Breast epithelium (tissue), 4 donors: ENCODE results near the gene SETD1A. TPM values are rescaled to one million over a fixed set of nuclear protein-coding genes. Genes with fewer than 3 reads are reported as not detected.
A peak's percentile ranks its signal among the peaks of the same experiment; 100 is the strongest.

ENCODE experiments used
- DNase-seq, 2 donors: peaks; one replicate each; pipeline ENCODE4 v3.0.0-alpha.2; 2019; ENCODE audit warnings: low spot score in 2 of 2
- H3K27ac ChIP-seq, 2 donors: fragments of 200-600 bp; sonication (generic) in 1 of 2; one replicate each; pipeline ENCODE4 v1.5.1; 2016 to 2019; ENCODE audit warnings: mild to moderate bottlenecking in 1 of 2
- H3K27me3 ChIP-seq, 2 donors: fragments of 200-600 bp; sonication (generic) in 1 of 2; one replicate each; pipeline versions ENCODE4 v1.5.1 to v1.6.0; 2017 to 2019; ENCODE audit warnings: control low read depth in 1 of 2, mild to moderate bottlenecking in 1 of 2
- H3K36me3 ChIP-seq: fragments of 200-600 bp; one replicate; pipeline ENCODE4 v1.5.1; 2019
- H3K4me1 ChIP-seq, 2 donors: fragments of 200-600 bp; sonication (generic); one replicate each; pipeline ENCODE4 v1.5.1; 2016 to 2019; ENCODE audit warnings: control low read depth in 1 of 2
- H3K4me3 ChIP-seq, 3 donors: fragments of 200-600 bp; sonication (generic); 1 replicate in 2 of 3; 2 replicates in 1 of 3; pipeline ENCODE4 v1.5.1; 2016 to 2019; ENCODE audit warnings: mild to moderate bottlenecking in 3 of 3, moderate library complexity in 2 of 3
- H3K9me3 ChIP-seq, 2 donors: fragments of 200-600 bp; sonication (generic) in 1 of 2; one replicate each; pipeline ENCODE4 v1.5.1; 2016 to 2019; ENCODE audit warnings: control low read depth in 1 of 2
- POLR2A ChIP-seq: fragments of 450-650 bp; IDR thresholded peaks from one replicate; pipeline ENCODE4 v1.6.1; 2016; ENCODE audit warnings: antibody characterized with exemption, mild to moderate bottlenecking, moderate library complexity
- POLR2AphosphoS5 ChIP-seq, 3 donors: sonication (generic); formaldehyde crosslinking; IDR thresholded peaks; one replicate each; pipeline ENCODE4 v1.6.1; 2017; ENCODE audit warnings: antibody characterized with exemption in 3 of 3
- intact Hi-C: fragments of 100-400 bp; cut with DNase I; formaldehyde crosslinking; loops from one replicate; pipeline ENCODE4 v1.15.1; 2023; ENCODE audit warnings: low total_unique reads
- total RNA-seq, 3 donors: library from RNA; depleted of rRNA; stranded (reverse); fragments of >200 nt; gene quantifications; one replicate each; pipeline ENCODE4 v1.1.0, GENCODE V29; 2016
- TF ChIP-seq, protein P1 (sequence below), 3 donors: fragments of 450-650 bp; IDR thresholded peaks; one replicate each; pipeline ENCODE4 v1.5.1; 2016 to 2017; ENCODE audit warnings: antibody characterized with exemption in 3 of 3, mild to moderate bottlenecking in 3 of 3, moderate library complexity in 3 of 3

SETD1A gene
- total RNA-seq, 3 donors from 2014 or later, result 4.8 to 5.6 (median 5.1) TPM

GRCh38 chr16:30996985-30997724 is 39.6 kb downstream of the SETD1A start:
- TF ChIP-seq POLR2AphosphoS5 (IDR thresholded peaks at IDR 0.05) (no peak), POLR2A (no peak)
- TF ChIP-seq, protein P1, sequence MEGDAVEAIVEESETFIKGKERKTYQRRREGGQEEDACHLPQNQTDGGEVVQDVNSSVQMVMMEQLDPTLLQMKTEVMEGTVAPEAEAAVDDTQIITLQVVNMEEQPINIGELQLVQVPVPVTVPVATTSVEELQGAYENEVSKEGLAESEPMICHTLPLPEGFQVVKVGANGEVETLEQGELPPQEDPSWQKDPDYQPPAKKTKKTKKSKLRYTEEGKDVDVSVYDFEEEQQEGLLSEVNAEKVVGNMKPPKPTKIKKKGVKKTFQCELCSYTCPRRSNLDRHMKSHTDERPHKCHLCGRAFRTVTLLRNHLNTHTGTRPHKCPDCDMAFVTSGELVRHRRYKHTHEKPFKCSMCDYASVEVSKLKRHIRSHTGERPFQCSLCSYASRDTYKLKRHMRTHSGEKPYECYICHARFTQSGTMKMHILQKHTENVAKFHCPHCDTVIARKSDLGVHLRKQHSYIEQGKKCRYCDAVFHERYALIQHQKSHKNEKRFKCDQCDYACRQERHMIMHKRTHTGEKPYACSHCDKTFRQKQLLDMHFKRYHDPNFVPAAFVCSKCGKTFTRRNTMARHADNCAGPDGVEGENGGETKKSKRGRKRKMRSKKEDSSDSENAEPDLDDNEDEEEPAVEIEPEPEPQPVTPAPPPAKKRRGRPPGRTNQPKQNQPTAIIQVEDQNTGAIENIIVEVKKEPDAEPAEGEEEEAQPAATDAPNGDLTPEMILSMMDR (IDR thresholded peaks at IDR 0.05), result no peak
- Histone ChIP-seq H3K27ac (peak overlapping the region; percentile 66 to 91), H3K27me3 (no peaks in the 10 kb centered on the region), H3K9me3 (no peaks in the 10 kb centered on the region), H3K36me3 (no peaks in the 10 kb centered on the region), H3K4me1 (peaks cover 0 to 7% of the 10 kb centered on the region in 2 donors), H3K4me3 (peak overlapping the region; percentile 54 to 77 (median 56))
- intact Hi-C loops, result loop anchor here (10.0 kb wide), 1 partner anchor 448 kb away; the partner anchor contains the start of gene ZNF843
- peak; percentile 73 to 84 for DNase-seq

DNA sequence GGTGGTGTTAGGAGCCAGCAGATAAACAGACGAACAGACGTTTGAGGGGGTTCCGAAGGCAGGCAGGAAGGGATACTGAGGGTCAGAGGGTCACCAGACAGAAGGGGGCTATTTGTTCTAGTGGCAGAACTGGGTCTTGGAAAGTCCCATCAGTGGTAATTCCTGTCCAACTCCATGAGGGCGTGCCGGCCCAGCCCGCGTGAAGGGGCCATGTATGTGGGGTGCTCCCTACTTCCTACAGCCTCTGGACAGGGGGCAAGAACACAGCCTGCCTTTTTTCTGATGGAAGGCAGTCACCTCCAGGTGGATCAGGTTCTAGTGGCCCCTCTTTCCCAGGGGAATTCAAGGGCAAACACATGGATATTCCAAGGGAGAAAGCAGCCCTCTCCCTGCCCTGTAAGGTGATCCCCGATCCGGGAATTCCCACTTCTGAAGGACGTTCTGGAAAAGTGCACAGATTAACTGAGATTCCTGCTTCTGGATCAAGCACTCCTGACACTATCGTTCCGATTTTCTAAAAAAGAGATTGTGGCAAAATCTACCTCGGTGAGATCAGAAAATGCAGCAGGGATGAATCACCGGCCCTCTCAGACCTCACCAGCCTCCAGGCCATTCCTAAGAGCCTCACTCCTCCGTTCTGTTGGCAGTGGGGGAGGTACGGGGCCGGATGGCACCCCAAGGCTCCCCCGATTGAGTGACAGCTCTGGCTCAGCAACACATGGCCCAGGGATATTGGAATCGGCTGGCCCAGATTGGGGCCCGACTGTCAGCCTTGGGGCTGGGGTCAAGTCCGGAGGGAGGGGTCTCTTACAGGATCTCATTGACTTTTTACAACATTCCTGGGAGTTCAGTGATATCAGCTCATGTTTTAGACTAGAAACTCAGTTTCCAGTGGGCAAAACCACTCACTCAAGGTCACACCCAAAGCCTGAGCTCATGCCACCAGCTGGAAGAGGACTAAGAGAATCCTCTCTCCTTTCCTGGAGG is 40.5 kb downstream of the SETD1A start:
- intact Hi-C loops, result loop anchor here (1.0 to 10.0 kb wide), 2 partner anchors 29 to 447 kb away; partner anchors contain the start of gene ZNF843
- no peak for DNase-seq
- Histone ChIP-seq H3K36me3 (no peaks in the 10 kb centered on the region), H3K27me3 (no peaks in the 10 kb centered on the region), H3K27ac (peak overlapping the region; percentile 66 to 91), H3K4me3 (peak overlapping the region; percentile 54 to 77 (median 56)), H3K4me1 (peaks cover 0 to 7% of the 10 kb centered on the region in 2 donors), H3K9me3 (no peaks in the 10 kb centered on the region)
- TF ChIP-seq POLR2AphosphoS5 (IDR thresholded peaks at IDR 0.05) (no peak), POLR2A (no peak)
- TF ChIP-seq, protein P1 (IDR thresholded peaks at IDR 0.05), result no peak

DNA sequence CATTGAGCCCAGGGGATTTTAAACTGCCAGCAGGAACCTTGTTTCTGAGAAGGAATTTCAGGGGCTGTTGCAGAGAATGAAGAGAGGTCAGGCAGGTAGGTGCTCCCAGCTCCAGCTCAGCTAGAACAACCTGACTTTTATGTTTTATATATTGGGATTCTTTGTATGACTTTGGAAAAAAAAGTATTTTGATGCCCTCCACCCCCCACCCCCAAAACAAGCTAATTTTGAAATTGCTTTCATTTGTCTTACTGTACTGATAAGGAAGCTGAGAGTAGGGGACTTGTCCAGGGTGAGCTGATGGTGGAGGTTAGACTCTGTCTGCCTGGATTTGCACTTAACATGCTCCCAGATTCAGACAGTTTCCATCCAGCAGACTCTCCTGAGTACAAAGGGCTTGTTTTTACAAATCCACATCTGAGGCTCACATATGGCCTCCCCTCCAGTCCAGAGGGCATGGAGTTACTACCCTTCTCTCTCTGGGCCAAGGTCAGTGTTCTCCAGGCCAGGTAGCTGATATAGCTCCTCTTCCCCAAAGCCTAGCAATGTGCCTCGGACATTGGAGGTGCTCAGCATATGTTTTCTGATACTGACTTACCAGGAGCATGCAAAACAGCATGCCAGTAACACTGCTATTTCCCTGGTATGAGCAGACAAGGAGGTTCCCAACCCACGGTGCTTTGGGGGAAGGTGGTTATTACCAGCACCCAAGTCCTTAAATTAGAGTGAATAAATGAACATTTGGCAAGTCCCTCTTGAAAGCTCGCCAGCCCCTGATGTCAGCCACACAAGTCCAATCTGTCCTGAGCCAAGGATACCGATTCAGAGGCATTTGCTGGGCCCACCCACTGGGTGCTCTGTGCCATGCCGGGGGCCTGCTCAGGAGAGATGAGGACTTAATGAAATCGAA is 41.6 kb downstream of the SETD1A start:
- no peak overlapping the region for H3K4me3 ChIP-seq
- no peak for DNase-seq
- no peaks in the 10 kb centered on the region for H3K9me3 ChIP-seq
- no peak for TF ChIP-seq POLR2AphosphoS5 (IDR thresholded peaks at IDR 0.05)
- TF ChIP-seq, protein P1 (IDR thresholded peaks at IDR 0.05), result no peak
- no peak for TF ChIP-seq POLR2A
- intact Hi-C loops, result loop anchor here (1.0 to 10.0 kb wide), 2 partner anchors 30 to 446 kb away; partner anchors contain the start of gene ZNF843
- H3K27ac ChIP-seq, result peak overlapping the region in 1 of 2 donors; percentile 91
- no peaks in the 10 kb centered on the region for H3K27me3 ChIP-seq
- no peaks in the 10 kb centered on the region for H3K36me3 ChIP-seq
- peaks cover 0 to 7% of the 10 kb centered on the region in 2 donors for H3K4me1 ChIP-seq

DNA sequence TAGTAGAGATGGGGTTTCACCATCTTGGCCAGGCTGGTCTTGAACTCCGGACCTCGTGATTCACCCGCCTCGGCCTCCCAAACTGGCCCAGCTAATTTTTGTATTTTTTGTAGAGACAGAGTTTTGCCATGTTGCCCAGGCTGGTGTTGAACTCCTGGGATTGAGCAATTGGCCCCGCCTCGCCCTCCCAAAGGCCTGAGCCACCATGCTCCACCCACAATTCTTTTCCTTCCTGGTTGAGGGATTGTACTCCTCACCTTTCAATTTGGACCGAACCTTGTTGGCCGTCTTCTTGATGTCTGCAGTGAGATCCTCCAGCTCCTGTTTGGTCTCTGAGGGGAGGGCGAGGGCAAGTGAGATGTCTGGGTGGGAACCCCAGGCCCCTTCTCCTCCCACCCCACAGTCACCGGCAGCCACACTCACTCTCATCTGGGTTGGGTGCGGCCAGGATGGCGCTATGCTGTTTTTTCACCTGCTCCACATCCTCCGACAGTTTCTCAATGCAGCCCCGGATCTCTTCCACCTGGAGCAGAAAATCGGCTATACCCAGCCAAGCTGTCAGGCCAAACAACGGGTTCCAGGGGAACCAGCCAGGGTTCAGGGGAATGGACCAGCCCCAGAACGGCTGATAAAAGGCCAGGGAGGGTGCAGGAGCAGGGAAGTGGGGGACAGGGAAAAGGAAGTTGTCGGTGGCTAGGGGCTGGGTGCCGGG is 43.3 kb downstream of the SETD1A start:
- TF ChIP-seq, protein P1 (IDR thresholded peaks at IDR 0.05), result no peak
- no peak for TF ChIP-seq POLR2AphosphoS5 (IDR thresholded peaks at IDR 0.05)

More for the DNA sequence above, 43.3 kb downstream of the SETD1A start:
- no peak for DNase-seq
- Histone ChIP-seq H3K27ac (no peak overlapping the region), H3K4me3 (no peak overlapping the region), H3K4me1 (peaks cover 0 to 7% of the 10 kb centered on the region in 2 donors), H3K36me3 (no peaks in the 10 kb centered on the region), H3K27me3 (no peaks in the 10 kb centered on the region), H3K9me3 (no peaks in the 10 kb centered on the region)
- intact Hi-C loops, result no loop called here
